ENCODE data around the gene RGS6.

GRCh38 chr14:71885301-71885700 lies 46.9 kb upstream of the RGS6 start:
- TF ChIP-seq CTCF (IDR thresholded peaks at IDR 0.05) (no peak), POLR2A (IDR thresholded peaks at IDR 0.05) (no peak)
